Keratinocyte (primary cell): Measurements from ENCODE around the gene PLA2G6. TPM values are rescaled to one million over a fixed set of nuclear protein-coding genes. Genes with fewer than 3 reads are reported as not detected.

Experiments used
- DNase-seq: peaks from one replicate; pipeline ENCODE4 v3.0.0-alpha.2; 2011; ENCODE audit warnings: low read depth, missing footprints, low spot score
- FAIRE-seq: peaks from 2 replicates; lab custom pipeline; 2011; peaks lifted over from hg19 to GRCh38; lab: Jason Lieb, UNC
- H2AFZ ChIP-seq: 2 replicates; pipeline ENCODE4 v1.6.0; 2012; ENCODE audit warnings: low read length, control low read depth, inconsistent platforms; ENCODE audit not compliant: control insufficient read depth
- H3K27ac ChIP-seq: 2 replicates; pipeline ENCODE4 v1.5.1; 2011; ENCODE audit warnings: low read length; ENCODE audit not compliant: control insufficient read depth, insufficient read depth
- H3K27me3 ChIP-seq: 3 replicates; pipeline ENCODE4 v1.6.0; 2011; ENCODE audit warnings: low read length; ENCODE audit not compliant: control insufficient read depth, insufficient read depth; ENCODE audit errors: extremely low read depth
- H3K36me3 ChIP-seq, 2 experiments: 2 replicates in 1 of 2; 3 replicates in 1 of 2; pipeline ENCODE4 v1.5.1; 2011; ENCODE audit warnings: low read length in 2 of 2, mild to moderate bottlenecking in 1 of 2; ENCODE audit not compliant: control insufficient read depth in 2 of 2, insufficient read depth in 2 of 2; ENCODE audit errors: extremely low read depth in 1 of 2
- H3K4me1 ChIP-seq: 3 replicates; pipeline ENCODE4 v1.5.1; 2011; ENCODE audit warnings: low read length; ENCODE audit not compliant: control insufficient read depth, insufficient read depth; ENCODE audit errors: extremely low read depth
- H3K4me2 ChIP-seq: 3 replicates; pipeline ENCODE4 v1.6.0; 2011; ENCODE audit warnings: low read depth, low read length; ENCODE audit not compliant: control insufficient read depth, insufficient read depth; ENCODE audit errors: extremely low read depth
- H3K4me3 ChIP-seq, 3 experiments: fragments of 200-600 bp in 1 of 3; sonication (generic) in 1 of 3; 2 replicates in 2 of 3; 3 replicates in 1 of 3; pipeline ENCODE4 v1.5.1; 2011 to 2016; ENCODE audit warnings: low read length in 3 of 3, mild to moderate bottlenecking in 3 of 3, control low read depth in 2 of 3, inconsistent platforms in 1 of 3, low read depth in 1 of 3, mixed read lengths in 1 of 3, mixed run types in 1 of 3, moderate library complexity in 1 of 3; ENCODE audit not compliant: control insufficient read depth in 2 of 3, insufficient read depth in 2 of 3; ENCODE audit errors: extremely low read depth in 1 of 3
- H3K79me2 ChIP-seq: 2 replicates; pipeline ENCODE4 v1.6.0; 2012; ENCODE audit warnings: low read length; ENCODE audit not compliant: control insufficient read depth, insufficient read depth
- H3K9ac ChIP-seq: 3 replicates; pipeline ENCODE4 v1.6.0; 2011; ENCODE audit warnings: low read length; ENCODE audit not compliant: control insufficient read depth, insufficient read depth; ENCODE audit errors: extremely low read depth
- H3K9me1 ChIP-seq: 3 replicates; pipeline ENCODE4 v1.6.0; 2011; ENCODE audit warnings: low read length; ENCODE audit not compliant: control insufficient read depth, insufficient read depth; ENCODE audit errors: extremely low read depth
- H3K9me3 ChIP-seq: 2 replicates; pipeline ENCODE4 v1.5.1; 2012; ENCODE audit warnings: low read depth, low read length; ENCODE audit not compliant: control insufficient read depth
- H4K20me1 ChIP-seq: 3 replicates; pipeline ENCODE4 v1.6.0; 2011; ENCODE audit warnings: low read length; ENCODE audit not compliant: control insufficient read depth, insufficient read depth; ENCODE audit errors: extremely low read depth
- CTCF ChIP-seq, 3 experiments: IDR thresholded peaks in 1 of 3; conservative IDR thresholded peaks in 1 of 3; optimal IDR thresholded peaks in 1 of 3; 2 replicates in 2 of 3; 3 replicates in 1 of 3; pipeline versions ENCODE3 to v1.5.1; 2011; ENCODE audit warnings: low read length in 3 of 3, mild to moderate bottlenecking in 3 of 3, moderate library complexity in 2 of 3, control low read depth in 1 of 3, inconsistent platforms in 1 of 3; ENCODE audit not compliant: insufficient read depth in 2 of 3; ENCODE audit errors: extremely low read depth in 1 of 3
- EZH2 ChIP-seq: IDR thresholded peaks from one replicate; pipeline ENCODE4 v1.6.1; 2012; ENCODE audit warnings: inconsistent platforms, mild to moderate bottlenecking, low read length, moderate library complexity
- dilution Hi-C: fragments of 300-500 bp; cut with MboI; formaldehyde crosslinking; loops from one replicate; pipeline ENCODE4 v1.7.0; 2020; ENCODE audit warnings: low sequenced_read_pairs; ENCODE audit not compliant: extremely low pct_ligation_motif_present
- polyA plus RNA-seq, 5 experiments: library from polyadenylated mRNA; depleted of rRNA in 3 of 5; stranded (reverse) in 3 of 5; stranded (forward) in 1 of 5; unstranded in 1 of 5; fragments of >200 nt; gene quantifications; 1 replicate in 1 of 5; 2 replicates in 3 of 5; 3 replicates in 1 of 5; pipeline versions ENCODE4 v1.2.1 to v1.2.3, GENCODE V29; 2011 to 2012; ENCODE audit warnings: missing spikeins in 2 of 5, low read depth in 1 of 5, low replicate concordance in 1 of 5

Gene PLA2G6
- polyA plus RNA-seq, 1 donor (not counting 4 experiments of a cell fraction or from before 2014, with no cell fraction given): 5.2 TPM

DNA sequence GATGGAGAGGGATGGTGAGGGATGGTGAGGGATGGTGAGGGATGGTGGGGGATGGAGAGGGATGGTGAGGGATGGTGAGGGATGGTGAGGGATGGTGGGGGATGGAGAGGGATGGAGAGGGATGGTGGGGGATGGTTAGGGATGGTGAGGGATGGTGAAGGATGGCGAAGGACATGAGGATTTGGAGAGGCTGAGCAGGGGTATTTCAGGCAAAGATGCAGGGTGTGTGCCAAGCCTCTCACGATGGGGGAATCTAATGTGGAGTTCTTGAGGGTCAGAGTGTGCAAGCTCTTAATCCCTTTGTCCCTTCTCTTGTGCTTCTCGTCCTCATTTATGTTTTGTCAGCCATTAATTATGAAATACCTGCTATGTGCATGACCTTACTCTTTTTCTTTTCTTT, 7.5 kb upstream of the PLA2G6 start:
- no peak for FAIRE-seq
- DNase-seq: no peak

GRCh38 chr22:38187413-38188212, 6.0 kb upstream of the PLA2G6 start:
- no peak for DNase-seq
- H3K4me3 ChIP-seq: no peak overlapping the region
- no peak overlapping the region for H3K9ac ChIP-seq
- H3K27me3 ChIP-seq: no peaks in the 10 kb centered on the region
- H3K27ac ChIP-seq: no peak overlapping the region
- H2AFZ ChIP-seq: no peak overlapping the region
- H3K79me2 ChIP-seq: no peaks in the 10 kb centered on the region
- H3K9me1 ChIP-seq: no peaks in the 10 kb centered on the region
- TF ChIP-seq EZH2 (no peak), CTCF (optimal IDR thresholded peaks at IDR 0.05 in 1 of 3, IDR thresholded peaks at IDR 0.05 in 1 of 3, conservative IDR thresholded peaks at IDR 0.05 in 1 of 3; ENCODE audit: extremely low read depth in 1 of 3, insufficient read depth in 2 of 3, low read length in 3 of 3) (no peak)
- FAIRE-seq: no peak
- peaks cover 5% of the 10 kb centered on the region for H3K4me1 ChIP-seq
- H3K9me3 ChIP-seq: no peaks in the 10 kb centered on the region
- no peaks in the 10 kb centered on the region for H3K36me3 ChIP-seq
- H3K4me2 ChIP-seq: no peak overlapping the region
- dilution Hi-C loops: no loop called here
- H4K20me1 ChIP-seq: no peaks in the 10 kb centered on the region

More for the DNA sequence above, 7.5 kb upstream of the PLA2G6 start:
- Histone ChIP-seq H3K9me3 (no peaks in the 10 kb centered on the region), H3K9ac (no peak overlapping the region), H3K79me2 (no peaks in the 10 kb centered on the region), H3K4me2 (no peak overlapping the region), H3K4me1 (peaks cover 5% of the 10 kb centered on the region), H3K27me3 (no peaks in the 10 kb centered on the region), H3K4me3 (no peak overlapping the region), H3K36me3 (no peaks in the 10 kb centered on the region), H4K20me1 (no peaks in the 10 kb centered on the region), H3K9me1 (no peaks in the 10 kb centered on the region), H2AFZ (no peak overlapping the region), H3K27ac (no peak overlapping the region)
- dilution Hi-C loops: no loop called here
- TF ChIP-seq EZH2 (no peak), CTCF (optimal IDR thresholded peaks at IDR 0.05 in 1 of 3, IDR thresholded peaks at IDR 0.05 in 1 of 3, conservative IDR thresholded peaks at IDR 0.05 in 1 of 3; ENCODE audit: extremely low read depth in 1 of 3, insufficient read depth in 2 of 3, low read length in 3 of 3) (no peak)
